SK-N-MC (cell line): Measurements from ENCODE around the gene FAM25G.
"Not testable (repeated sequence)": the region's sequence is repeated elsewhere in the genome, so short reads cannot be mapped to it uniquely, and the experiment has no call there.

Experiments
- EZH2 ChIP-seq: fragments of 200-600 bp; sonication (generic); IDR thresholded peaks from one replicate; pipeline ENCODE4 v1.6.1; 2017; ENCODE audit warnings: antibody characterized with exemption
- FOXP2 ChIP-seq: optimal IDR thresholded peaks from 2 replicates; pipeline ENCODE3; 2011; ENCODE audit warnings: mild to moderate bottlenecking, moderate library complexity; ENCODE audit not compliant: insufficient read depth; ENCODE audit errors: extremely low read length, control extremely low read depth
- POLR2AphosphoS5 ChIP-seq: IDR thresholded peaks from 2 replicates; pipeline ENCODE4 v1.6.1; 2012; ENCODE audit warnings: mild to moderate bottlenecking, low read depth, low read length, borderline replicate concordance

DNA sequence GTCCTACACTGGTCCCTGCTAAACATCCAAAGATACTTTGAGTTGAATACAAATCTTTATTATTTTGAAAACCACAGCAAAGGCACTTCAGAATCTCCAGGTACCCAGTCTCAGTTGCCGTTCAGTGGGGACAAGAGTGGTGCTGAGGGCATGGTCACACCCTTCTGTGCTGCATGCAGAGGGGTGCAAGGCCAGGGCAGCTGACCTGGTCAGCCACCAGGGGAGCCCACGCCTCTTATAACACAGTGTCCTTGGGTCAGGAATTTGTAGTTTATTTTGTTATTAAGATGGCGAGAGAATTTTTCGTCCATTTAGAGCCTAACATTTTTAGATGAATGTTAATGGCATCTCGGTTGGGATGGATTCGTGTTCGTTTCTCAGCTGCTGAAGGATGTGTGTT is 23.5 kb downstream of the FAM25G start:
- TF ChIP-seq EZH2, POLR2AphosphoS5, FOXP2: not testable (repeated sequence)
